Activated naive CD4-positive, alpha-beta T cell treated with anti-CD3 and anti-CD28 coated beads, Interleukin-2, amount 50 U/mL, for 72 hours (primary cell): Measurements from ENCODE around the gene HSPA9. TPM values are rescaled to one million over a fixed set of nuclear protein-coding genes. Genes with fewer than 3 reads are reported as not detected.

Experiments used
- ATAC-seq, 2 donors: fragments of 150-1000 bp; cut with Tn5 transposase; 2 replicates each; pipeline ENCODE4 v1.10.0; 2021; ENCODE audit warnings: mild to moderate bottlenecking in 2 of 2, moderate library complexity in 2 of 2
- DNase-seq, 2 donors: peaks; one replicate each; pipeline ENCODE4 v3.0.0; 2021 to 2022; ENCODE audit warnings: low spot score in 2 of 2
- H3K27ac Mint-ChIP-seq, 2 donors: one replicate each; pipeline ENCODE4 v1.8.0; 2022; ENCODE audit warnings: mild to moderate bottlenecking in 2 of 2, mixed read lengths in 2 of 2
- H3K36me3 Mint-ChIP-seq, 2 donors: one replicate each; pipeline ENCODE4 v1.8.0; 2022; ENCODE audit warnings: mixed read lengths in 2 of 2
- H3K9me3 Mint-ChIP-seq, 2 donors: one replicate each; pipeline ENCODE4 v1.8.0; 2022; ENCODE audit warnings: mixed read lengths in 2 of 2
- total RNA-seq, 2 donors: library from RNA; stranded (reverse); gene quantifications; one replicate each; pipeline ENCODE4 v1.2.3, GENCODE V29; 2022

The HSPA9 gene
- 100 to 1,000 TPM; 346 to 393 TPM for total RNA-seq

DNA sequence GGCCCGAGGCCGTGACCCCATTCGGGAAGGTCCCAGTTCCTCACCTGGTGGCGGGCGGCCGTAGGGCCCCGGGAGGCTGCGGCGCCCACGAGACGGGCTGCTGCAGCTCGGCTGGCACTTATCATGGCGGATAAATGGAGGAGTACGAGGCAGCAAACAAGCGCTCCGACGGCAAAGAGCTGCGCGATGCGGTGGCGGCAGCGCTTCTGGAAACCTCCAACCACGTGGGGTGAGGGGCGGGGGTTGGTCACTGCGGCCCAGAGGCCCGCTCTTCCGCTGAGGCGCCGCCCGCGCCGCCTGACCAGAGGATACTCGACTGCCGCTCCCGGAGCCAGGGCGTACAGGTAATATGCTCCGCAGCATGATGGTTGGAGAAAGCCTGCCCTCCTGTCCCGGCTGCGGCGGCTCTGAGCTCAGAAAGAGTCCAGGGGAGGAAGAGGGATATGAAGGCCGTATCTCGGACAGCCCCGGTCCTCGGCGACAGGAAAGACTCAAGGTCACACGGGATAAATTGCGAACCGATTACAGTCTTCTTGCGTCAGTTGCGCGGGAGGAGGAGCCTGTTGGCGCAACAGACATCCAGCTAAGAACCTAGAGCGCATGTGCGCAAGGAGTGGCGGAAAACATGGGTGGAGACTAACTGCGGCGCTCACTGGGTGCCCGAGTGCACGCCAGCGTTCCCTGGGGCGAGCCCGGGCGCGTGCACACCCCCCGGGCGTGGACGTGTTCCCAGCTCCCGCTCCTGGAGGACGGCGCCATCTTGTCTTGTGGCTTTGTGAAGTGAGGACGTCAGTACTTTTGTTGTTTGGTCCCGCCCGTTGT lies at the start of gene HSPA9:
TSS of gene HSPA9 (minus strand) at position 208 of the 822 bp plus-strand sequence. CDS start at position 125, 83 bp downstream.
- H3K36me3 Mint-ChIP-seq = peaks cover 30 to 52% of the 10 kb centered on the region in 2 donors
- DNase-seq = peak; percentile 93 to 98
- peaks cover 0 to 4% of the 10 kb centered on the region in 2 donors for H3K9me3 Mint-ChIP-seq
- ATAC-seq = peak; percentile 84 to 92
- H3K27ac Mint-ChIP-seq = peak within 1 kb of the TSS; percentile 99 to 100

DNA sequence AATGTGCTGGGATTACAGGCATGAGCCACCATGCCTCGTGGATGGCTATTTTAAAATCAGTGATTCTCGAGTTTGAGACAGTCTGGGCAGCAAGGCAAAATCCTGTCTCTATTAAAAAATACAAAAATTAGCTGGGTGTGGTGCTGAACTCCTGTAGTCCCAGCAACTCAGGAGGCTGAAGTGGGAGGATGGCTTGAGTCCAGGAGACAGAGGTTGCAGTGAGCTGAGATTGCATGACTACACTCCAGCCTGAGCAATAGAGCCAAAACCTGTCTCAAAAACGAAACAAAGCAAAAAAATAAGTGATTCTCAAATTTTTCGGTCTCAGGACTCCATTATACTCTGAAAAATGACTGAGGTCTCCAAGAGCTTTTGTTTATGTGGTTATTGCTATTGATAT lies 47.9 kb upstream of the HSPA9 start:
- no peak for DNase-seq
- no peak overlapping the region for H3K27ac Mint-ChIP-seq
- H3K9me3 Mint-ChIP-seq = no peaks in the 10 kb centered on the region
- no peak for ATAC-seq
- no peaks in the 10 kb centered on the region for H3K36me3 Mint-ChIP-seq

GRCh38 chr5:138622051-138622450 lies 46.9 kb upstream of the HSPA9 start:
- ATAC-seq (no peak), DNase-seq (no peak)
- peak overlapping the region in 1 of 2 donors; percentile 40 for H3K27ac Mint-ChIP-seq
- no peaks in the 10 kb centered on the region for H3K9me3 Mint-ChIP-seq
- no peaks in the 10 kb centered on the region for H3K36me3 Mint-ChIP-seq

GRCh38 chr5:138620663-138621224 lies 45.5 kb upstream of the HSPA9 start:
- Mint-ChIP-seq H3K9me3 (no peaks in the 10 kb centered on the region), H3K27ac (no peak overlapping the region), H3K36me3 (no peaks in the 10 kb centered on the region)
- ATAC-seq (no peak), DNase-seq (no peak)

DNA sequence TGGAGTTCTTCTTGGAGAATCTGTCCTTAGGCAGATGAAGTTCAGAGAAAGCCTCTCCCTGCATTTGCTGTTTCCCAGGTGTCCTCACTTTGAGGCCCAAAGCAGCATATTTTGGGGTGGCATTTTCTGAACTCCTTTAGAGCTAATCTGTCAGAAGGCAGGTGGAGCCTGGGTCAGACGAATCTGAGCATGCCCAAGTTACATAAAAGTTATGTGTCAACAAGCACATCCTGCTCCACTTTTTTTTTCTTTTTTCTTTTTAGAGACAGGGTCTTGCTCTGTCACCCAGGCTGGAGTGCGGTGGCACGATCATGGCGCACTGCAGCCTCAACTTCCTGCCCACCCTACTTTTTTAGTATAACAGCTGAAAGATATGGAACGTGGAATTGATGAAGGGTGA lies 41.3 kb upstream of the HSPA9 start:
- ATAC-seq = no peak
- H3K36me3 Mint-ChIP-seq = no peaks in the 10 kb centered on the region
- H3K27ac Mint-ChIP-seq = no peak overlapping the region
- DNase-seq = no peak
- no peaks in the 10 kb centered on the region for H3K9me3 Mint-ChIP-seq

GRCh38 chr5:138615461-138615860 lies 40.3 kb upstream of the HSPA9 start:
- Mint-ChIP-seq H3K9me3 (no peaks in the 10 kb centered on the region), H3K36me3 (no peaks in the 10 kb centered on the region)
- no peak for ATAC-seq

GRCh38 chr5:138611678-138612218 lies 36.5 kb upstream of the HSPA9 start:
- ATAC-seq (no peak), DNase-seq (no peak)
- no peak overlapping the region for H3K27ac Mint-ChIP-seq
- no peaks in the 10 kb centered on the region for H3K36me3 Mint-ChIP-seq
- no peaks in the 10 kb centered on the region for H3K9me3 Mint-ChIP-seq

More at GRCh38 chr5:138615461-138615860, 40.3 kb upstream of the HSPA9 start:
- no peak for DNase-seq
- no peak overlapping the region for H3K27ac Mint-ChIP-seq

DNA sequence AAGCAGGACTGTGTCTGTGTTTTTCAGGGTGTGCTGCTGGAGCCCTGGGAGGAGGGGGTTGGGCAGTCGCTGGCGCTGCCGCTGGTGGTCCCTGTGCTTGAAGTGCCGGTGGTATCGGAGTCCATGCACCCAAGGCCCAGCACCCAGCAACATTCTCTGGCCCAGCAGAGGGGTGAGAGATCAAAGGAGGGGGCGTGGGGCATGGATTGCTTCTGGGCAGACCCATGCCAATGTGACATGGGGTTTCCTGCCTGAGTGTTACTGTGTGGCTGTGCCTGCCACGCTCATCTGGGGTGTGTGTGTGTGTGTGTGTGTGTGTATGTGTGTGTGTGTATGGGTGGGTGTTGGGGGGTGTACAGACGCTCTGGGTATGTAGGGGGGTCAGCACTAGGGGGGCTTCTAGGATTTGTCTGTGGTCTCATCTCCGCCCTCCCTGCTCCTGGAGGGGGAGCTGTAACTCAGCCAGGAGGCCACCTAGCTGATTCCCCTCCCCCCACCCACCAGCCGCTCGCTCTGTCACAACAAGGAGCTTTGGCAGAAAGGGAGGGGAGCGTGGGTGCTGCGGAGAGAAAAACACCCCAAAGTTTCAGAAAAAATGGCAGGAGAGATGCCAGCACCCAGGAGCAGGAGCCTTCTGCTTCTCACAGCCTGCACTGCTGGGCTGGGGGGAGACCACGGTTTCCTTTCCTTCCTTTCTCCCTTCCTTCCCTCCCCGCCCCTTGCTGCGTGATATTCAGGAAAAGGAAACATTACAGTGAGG lies 35.9 kb upstream of the HSPA9 start:
- H3K9me3 Mint-ChIP-seq = no peaks in the 10 kb centered on the region
- ATAC-seq = peak in 1 of 2 donors; percentile 35
- H3K36me3 Mint-ChIP-seq = no peaks in the 10 kb centered on the region
- DNase-seq = no peak
- no peak overlapping the region for H3K27ac Mint-ChIP-seq

DNA sequence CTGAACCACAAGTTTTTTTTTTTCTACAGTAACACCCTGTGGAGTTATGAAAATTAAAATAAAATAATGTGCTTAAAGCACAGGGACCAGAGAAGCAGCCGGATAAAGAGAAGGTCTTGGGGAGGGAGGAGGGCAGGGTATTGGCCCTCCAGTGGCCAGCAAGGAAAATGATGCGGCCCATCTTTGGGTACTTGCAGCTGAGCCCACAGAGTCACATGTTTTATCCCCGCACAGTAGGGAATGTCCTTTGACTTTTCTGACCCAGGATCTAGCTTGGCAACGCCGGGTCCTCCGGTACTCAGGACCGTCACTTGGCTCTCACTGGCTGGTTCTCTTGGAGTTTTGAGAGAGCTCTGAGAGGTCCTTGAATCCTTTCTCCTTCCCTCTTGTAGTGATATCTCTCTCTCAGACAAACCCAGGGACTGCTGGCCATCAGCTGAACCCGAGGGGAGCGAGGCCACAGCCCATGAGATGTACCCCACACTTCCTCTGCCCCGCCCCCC lies 35.3 kb upstream of the HSPA9 start:
- H3K27ac Mint-ChIP-seq = no peak overlapping the region
- ATAC-seq (no peak), DNase-seq (no peak)
- no peaks in the 10 kb centered on the region for H3K9me3 Mint-ChIP-seq
- H3K36me3 Mint-ChIP-seq = no peaks in the 10 kb centered on the region

DNA sequence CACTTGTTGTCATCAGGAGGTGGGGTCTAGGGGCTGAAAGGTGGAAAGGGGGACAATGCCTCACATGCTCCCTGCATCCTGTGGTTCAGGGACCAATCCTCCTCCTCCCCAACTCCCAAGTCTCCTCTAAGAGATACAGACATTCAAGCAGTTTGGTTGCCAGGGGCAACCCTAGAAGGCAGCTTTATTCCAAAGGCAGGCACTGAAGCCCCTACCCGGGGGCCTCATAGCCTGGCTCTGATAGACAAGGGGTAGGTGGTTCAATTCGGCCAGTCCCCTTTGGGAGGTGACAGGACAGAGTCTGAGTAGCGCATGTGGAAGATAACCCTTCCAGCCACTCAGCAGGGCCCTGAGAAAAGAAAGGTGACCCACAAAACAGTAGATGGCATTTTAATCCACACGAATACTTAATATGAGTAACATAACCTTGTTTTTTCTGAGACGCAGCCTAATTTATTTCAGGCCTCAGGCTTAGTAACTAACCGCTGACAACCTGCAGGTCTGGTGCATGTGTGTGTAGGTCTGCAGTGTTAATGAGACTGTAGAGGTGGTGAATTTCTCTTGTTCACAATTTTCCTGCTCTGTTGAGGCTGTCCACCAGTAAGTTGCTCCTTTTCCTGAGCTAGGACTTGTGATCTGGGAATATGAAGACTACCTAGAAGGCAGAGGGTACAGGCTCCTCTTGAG lies 31.3 kb upstream of the HSPA9 start:
- no peak for ATAC-seq
- Mint-ChIP-seq H3K9me3 (no peaks in the 10 kb centered on the region), H3K36me3 (no peaks in the 10 kb centered on the region), H3K27ac (no peak overlapping the region)
- no peak for DNase-seq

DNA sequence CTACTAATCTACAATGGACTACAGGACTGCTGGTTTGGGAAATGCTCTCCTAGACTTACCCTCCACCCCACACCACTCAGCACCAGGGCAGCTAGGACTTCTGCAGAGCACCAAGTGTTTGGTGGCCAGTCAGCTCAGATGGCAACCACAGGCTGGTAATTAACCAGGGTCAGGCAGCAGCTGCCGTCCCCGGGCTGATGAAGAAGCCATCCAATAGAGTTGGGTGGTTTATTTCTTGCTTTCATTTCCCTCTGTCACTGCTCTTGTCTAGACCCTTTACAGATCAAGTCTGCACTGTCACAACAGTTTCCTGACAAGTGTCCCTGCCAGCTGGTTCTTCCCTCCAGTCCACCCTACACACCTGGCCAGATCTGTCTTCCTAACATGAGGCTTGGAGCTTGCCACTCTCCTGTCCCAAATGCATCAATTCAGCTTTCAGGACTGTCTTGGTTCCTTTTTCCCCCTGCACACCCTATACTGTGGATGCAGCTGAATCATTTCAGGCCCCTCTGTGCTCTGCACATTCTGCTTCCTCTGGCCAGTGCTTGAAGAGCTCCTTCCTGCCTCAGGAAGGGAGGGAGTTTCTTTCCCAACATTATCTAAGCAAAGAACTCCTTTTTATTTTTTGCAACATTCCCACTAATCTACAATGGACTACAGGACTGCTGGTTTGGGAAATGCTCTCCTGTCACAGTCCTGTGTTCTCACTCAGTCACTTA lies 30.2 kb upstream of the HSPA9 start:
- DNase-seq = no peak
- no peaks in the 10 kb centered on the region for H3K36me3 Mint-ChIP-seq
- H3K27ac Mint-ChIP-seq = no peak overlapping the region
- ATAC-seq = no peak
- H3K9me3 Mint-ChIP-seq = no peaks in the 10 kb centered on the region

DNA sequence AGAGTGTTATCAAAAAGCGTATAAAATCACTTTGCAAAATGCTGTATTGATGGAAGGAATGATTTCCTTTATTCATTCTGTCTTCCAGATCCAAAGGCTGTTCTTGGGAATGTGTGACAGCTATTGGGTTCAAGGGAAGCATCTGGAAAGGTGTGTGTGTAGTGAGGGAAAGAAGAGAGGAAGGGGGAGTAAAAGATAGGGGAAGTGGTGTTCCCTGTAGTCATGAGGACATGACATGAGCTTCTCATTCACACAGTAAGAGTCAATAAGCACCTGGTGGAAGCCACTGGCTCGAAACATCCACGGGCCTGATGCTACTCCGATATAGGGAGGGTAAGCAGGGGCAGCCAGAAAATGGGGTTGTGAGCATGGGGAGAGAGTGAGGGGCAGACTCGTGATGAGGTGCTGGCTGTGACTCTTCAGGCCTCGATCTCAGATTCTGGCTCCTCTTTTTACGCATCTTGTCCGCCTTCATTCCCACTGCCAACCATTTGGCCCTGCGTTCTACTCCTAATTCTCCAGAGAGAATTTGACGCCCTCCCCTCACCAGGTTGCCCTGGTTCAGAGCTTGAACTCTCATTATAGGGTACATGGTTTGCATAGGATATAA lies 29.1 kb upstream of the HSPA9 start:
- no peak for DNase-seq
- Mint-ChIP-seq H3K27ac (peak overlapping the region in 1 of 2 donors; percentile 2), H3K9me3 (no peaks in the 10 kb centered on the region), H3K36me3 (no peaks in the 10 kb centered on the region)
- no peak for ATAC-seq

GRCh38 chr5:138603249-138603920 lies 28.2 kb upstream of the HSPA9 start:
- Mint-ChIP-seq H3K36me3 (no peaks in the 10 kb centered on the region), H3K27ac (peak overlapping the region in 1 of 2 donors; percentile 2), H3K9me3 (no peaks in the 10 kb centered on the region)
- ATAC-seq = peak; percentile 85 to 92
- DNase-seq = peak; percentile 23 to 56

DNA sequence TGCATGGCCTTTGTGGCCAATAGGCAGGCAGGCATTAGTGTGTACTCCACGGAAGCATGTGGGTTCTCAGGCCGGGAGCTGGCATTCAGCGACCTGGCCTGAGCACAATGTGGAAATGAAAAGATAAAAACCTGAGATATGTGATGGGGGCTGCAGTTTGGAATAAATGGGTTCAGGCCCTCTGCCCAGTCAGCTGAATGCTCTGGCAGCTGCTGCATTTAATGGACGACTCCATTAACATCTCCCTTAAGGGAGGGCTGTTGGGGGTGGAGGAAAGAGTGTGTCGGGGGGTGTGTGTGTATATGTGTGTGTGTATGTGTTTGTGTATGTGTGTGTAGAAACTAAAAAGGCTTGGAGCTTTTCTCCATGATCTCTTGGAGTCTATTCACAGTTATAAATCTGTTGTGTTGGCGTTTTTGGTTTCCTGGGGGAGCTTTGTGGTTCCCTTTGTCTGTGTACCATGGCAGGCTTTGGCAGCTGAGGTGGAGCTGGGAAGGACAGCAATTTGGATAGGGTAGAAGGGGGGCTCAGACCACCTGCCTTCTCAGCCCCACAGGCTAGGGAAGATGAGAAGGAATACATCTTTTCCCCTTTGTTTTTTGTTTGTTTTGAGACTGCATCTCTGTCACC lies 27.3 kb upstream of the HSPA9 start:
- peak overlapping the region in 1 of 2 donors; percentile 2 for H3K27ac Mint-ChIP-seq

GRCh38 chr5:138601444-138601843 lies 26.2 kb upstream of the HSPA9 start:
- Mint-ChIP-seq H3K36me3 (no peaks in the 10 kb centered on the region), H3K27ac (no peak overlapping the region), H3K9me3 (no peaks in the 10 kb centered on the region)
- DNase-seq (no peak), ATAC-seq (no peak)

More for the DNA sequence above, 27.3 kb upstream of the HSPA9 start:
- DNase-seq (no peak), ATAC-seq (no peak)
- Mint-ChIP-seq H3K36me3 (no peaks in the 10 kb centered on the region), H3K9me3 (no peaks in the 10 kb centered on the region)
